ENCODE data around the gene ANO6. TPM values are rescaled to one million over a fixed set of nuclear protein-coding genes. Genes with fewer than 3 reads are reported as not detected.
"Not testable (repeated sequence)": the region's sequence is repeated elsewhere in the genome, so short reads cannot be mapped to it uniquely, and the experiment has no call there.

The ANO6 gene
- total RNA-seq, 3 donors from 2014 or later = 71.8 to 141 (median 76.5) TPM

DNA sequence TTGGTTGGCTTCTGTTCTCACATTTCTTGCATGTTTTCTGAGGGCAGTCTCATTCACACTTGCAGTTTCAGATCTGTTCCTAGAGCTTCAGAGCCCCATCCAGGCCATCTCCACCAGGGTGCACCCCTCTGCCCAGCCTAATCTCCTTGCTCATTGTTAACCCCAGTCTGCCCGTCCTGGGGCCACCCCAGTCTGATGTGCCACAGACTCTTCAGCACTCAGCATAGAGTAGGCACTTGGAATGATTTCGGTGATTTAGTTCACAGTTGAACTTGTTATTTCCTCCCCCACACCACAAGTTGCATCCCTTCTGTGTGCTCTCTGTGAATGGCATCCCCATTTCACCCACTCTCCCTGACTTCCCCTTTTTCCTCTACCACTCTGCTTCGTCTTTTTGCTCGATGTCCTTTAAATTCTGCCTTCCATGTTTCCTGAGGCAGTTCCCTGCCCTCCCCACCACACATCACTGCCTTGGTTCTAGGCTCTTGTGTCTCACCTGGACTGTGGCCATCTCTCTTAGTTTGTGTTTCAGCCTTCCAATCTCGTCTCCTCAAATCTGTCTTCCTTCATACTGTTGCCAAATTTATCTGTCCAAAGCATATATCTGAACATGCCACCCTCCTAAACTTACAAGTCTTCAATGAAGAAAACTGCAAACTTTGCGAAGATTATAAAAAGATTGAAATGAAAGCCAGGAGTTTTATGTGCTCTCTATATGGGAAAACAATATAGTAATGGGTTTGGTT, 41.5 kb downstream of the ANO6 start:
- no peaks in the 10 kb centered on the region for H3K36me3 ChIP-seq
- peaks cover 0 to 7% of the 10 kb centered on the region in 2 donors for H3K4me1 ChIP-seq
- intact Hi-C loops (cut with DNase I; ENCODE audit: low total_unique reads) = no loop called here
- TF ChIP-seq POLR2AphosphoS5 (IDR thresholded peaks at IDR 0.05) = no peak
- TF ChIP-seq CTCF (IDR thresholded peaks at IDR 0.05) = no peak
- TF ChIP-seq POLR2A (IDR thresholded peaks at IDR 0.05) = no peak
- no peak overlapping the region for H3K27ac ChIP-seq
- no peak overlapping the region for H3K4me3 ChIP-seq
- no peaks in the 10 kb centered on the region for H3K27me3 ChIP-seq
- no peaks in the 10 kb centered on the region for H3K9me3 ChIP-seq
- no peak for DNase-seq (ENCODE audit: low spot score in 2 of 2)

DNA sequence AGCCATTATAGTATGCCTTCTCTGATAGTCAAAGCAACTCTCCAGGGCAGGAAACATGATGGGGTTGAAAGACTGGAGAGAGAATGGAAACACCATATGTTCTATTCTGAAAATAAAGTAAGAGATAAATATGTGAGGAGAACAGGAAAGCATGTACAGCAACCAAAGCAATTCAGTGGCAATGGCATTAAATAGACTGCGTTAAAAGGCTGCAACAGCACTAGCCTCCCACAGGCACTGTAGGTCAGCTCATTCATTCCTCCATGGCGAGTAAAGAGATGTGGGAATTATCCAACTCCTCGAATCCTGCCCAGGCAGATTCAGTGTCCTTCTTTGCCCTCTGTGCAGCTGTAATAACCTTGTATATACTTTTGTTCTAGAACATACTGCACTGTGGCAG, 43.8 kb downstream of the ANO6 start:
- no peaks in the 10 kb centered on the region for H3K27me3 ChIP-seq
- H3K36me3 ChIP-seq = no peaks in the 10 kb centered on the region
- H3K4me1 ChIP-seq = peaks cover 0 to 7% of the 10 kb centered on the region in 2 donors
- H3K27ac ChIP-seq = peak overlapping the region in 1 of 2 donors; percentile 7
- no peak for DNase-seq (ENCODE audit: low spot score in 2 of 2)
- no peaks in the 10 kb centered on the region for H3K9me3 ChIP-seq
- intact Hi-C loops (cut with DNase I; ENCODE audit: low total_unique reads) = no loop called here
- TF ChIP-seq POLR2A (IDR thresholded peaks at IDR 0.05) = no peak
- TF ChIP-seq POLR2AphosphoS5 (IDR thresholded peaks at IDR 0.05) = no peak
- no peak for TF ChIP-seq CTCF (IDR thresholded peaks at IDR 0.05)
- no peak overlapping the region for H3K4me3 ChIP-seq

- no peaks in the 10 kb centered on the region for H3K9me3 ChIP-seq
- H3K4me3 ChIP-seq = no peak overlapping the region
- no peak for TF ChIP-seq POLR2A (IDR thresholded peaks at IDR 0.05)
- TF ChIP-seq POLR2AphosphoS5 (IDR thresholded peaks at IDR 0.05) = no peak
- TF ChIP-seq CTCF (IDR thresholded peaks at IDR 0.05) = no peak
- peaks cover 0 to 7% of the 10 kb centered on the region in 2 donors for H3K4me1 ChIP-seq
- DNase-seq (ENCODE audit: low spot score in 2 of 2) = no peak
- no peaks in the 10 kb centered on the region for H3K36me3 ChIP-seq
- H3K27ac ChIP-seq = peak overlapping the region in 1 of 2 donors; percentile 7
- intact Hi-C loops (cut with DNase I; ENCODE audit: low total_unique reads) = no loop called here
- no peaks in the 10 kb centered on the region for H3K27me3 ChIP-seq
Measured at GRCh38 chr12:45260104-45260815, 44.4 kb downstream of the ANO6 start.

GRCh38 chr12:45260854-45261253, 45.0 kb downstream of the ANO6 start:
- H3K36me3 ChIP-seq = no peaks in the 10 kb centered on the region
- H3K4me1 ChIP-seq = peaks cover 0 to 7% of the 10 kb centered on the region in 2 donors
- TF ChIP-seq CTCF (IDR thresholded peaks at IDR 0.05) (no peak), POLR2AphosphoS5 (IDR thresholded peaks at IDR 0.05) (no peak), POLR2A (IDR thresholded peaks at IDR 0.05) (no peak)
- intact Hi-C loops (cut with DNase I; ENCODE audit: low total_unique reads) = no loop called here
- no peak overlapping the region for H3K4me3 ChIP-seq
- DNase-seq (ENCODE audit: low spot score in 2 of 2) = no peak
- no peak overlapping the region for H3K27ac ChIP-seq
- no peaks in the 10 kb centered on the region for H3K9me3 ChIP-seq
- H3K27me3 ChIP-seq = no peaks in the 10 kb centered on the region

GRCh38 chr12:45262185-45262584, 46.3 kb downstream of the ANO6 start:
- H3K9me3 ChIP-seq; intact Hi-C loops (cut with DNase I; ENCODE audit: low total_unique reads); H3K4me3 ChIP-seq; H3K27ac ChIP-seq; DNase-seq (ENCODE audit: low spot score in 2 of 2); H3K4me1 ChIP-seq; H3K36me3 ChIP-seq; H3K27me3 ChIP-seq: not testable (repeated sequence)

All from breast epithelium (tissue), 4 donors.